Globus pallidus (tissue), 1 donor: Measurements from ENCODE around the gene OR10H5.
"Not testable (repeated sequence)": the region's sequence is repeated elsewhere in the genome, so short reads cannot be mapped to it uniquely, and the experiment has no call there.

Experiments used
- DNase-seq: peaks from one replicate; pipeline ENCODE4 v3.0.0-alpha.2; 2015; ENCODE audit warnings: low spot score

OR10H5 gene

GRCh38 chr19:15787611-15788155 lies at the start of gene OR10H5:
Gene OR10H5 (plus strand): TSS chr19:15787661. CDS start chr19:15794049, 6,388 bp downstream.
- no peak for DNase-seq

- DNase-seq, result no peak
Observed at GRCh38 chr19:15737722-15738121, 49.7 kb upstream of the OR10H5 start, which contains the start of gene OR10H3. Gene OR10H3 (plus strand): TSS chr19:15737985. CDS start chr19:15741393, 3,408 bp downstream.

GRCh38 chr19:15740785-15741184 lies 46.7 kb upstream of the OR10H5 start:
- no peak for DNase-seq

GRCh38 chr19:15748239-15748638 lies 39.2 kb upstream of the OR10H5 start:
- DNase-seq, result no peak

- no peak for DNase-seq
Observed at GRCh38 chr19:15758379-15758778, 29.1 kb upstream of the OR10H5 start.

- DNase-seq, result no peak
Observed at GRCh38 chr19:15759962-15760565, 27.4 kb upstream of the OR10H5 start.

GRCh38 chr19:15769586-15769985 lies 17.9 kb upstream of the OR10H5 start:
- no peak for DNase-seq

GRCh38 chr19:15774159-15774558 lies 13.3 kb upstream of the OR10H5 start:
- not testable (repeated sequence) for DNase-seq

- DNase-seq, result no peak
Observed at GRCh38 chr19:15775249-15775648, 12.2 kb upstream of the OR10H5 start.

GRCh38 chr19:15776264-15776663 lies 11.2 kb upstream of the OR10H5 start:
- DNase-seq, result no peak

GRCh38 chr19:15776991-15777970 lies 10.2 kb upstream of the OR10H5 start:
- no peak for DNase-seq

- peak; percentile 92 for DNase-seq
Observed at GRCh38 chr19:15779756-15780476, 7.5 kb upstream of the OR10H5 start.

GRCh38 chr19:15780610-15781418 lies 6.6 kb upstream of the OR10H5 start:
- peak; percentile 7 for DNase-seq

GRCh38 chr19:15781661-15782060 lies 5.8 kb upstream of the OR10H5 start:
- DNase-seq, result no peak

- DNase-seq, result no peak
Observed at GRCh38 chr19:15782211-15782610, 5.2 kb upstream of the OR10H5 start.

GRCh38 chr19:15782896-15783295 lies 4.6 kb upstream of the OR10H5 start:
- not testable (repeated sequence) for DNase-seq

- DNase-seq, result no peak
Observed at GRCh38 chr19:15788594-15789270, 1.3 kb downstream of the OR10H5 start.

GRCh38 chr19:15790096-15790495 lies 2.6 kb downstream of the OR10H5 start:
- DNase-seq, result no peak

GRCh38 chr19:15794279-15794678 lies 6.8 kb downstream of the OR10H5 start:
- not testable (repeated sequence) for DNase-seq

- no peak for DNase-seq
Observed at GRCh38 chr19:15810335-15810734, 22.9 kb downstream of the OR10H5 start.

- no peak for DNase-seq
Observed at GRCh38 chr19:15811476-15811875, 24.0 kb downstream of the OR10H5 start.
